Measurements from ENCODE around the gene FAM221B.

The FAM221B gene

DNA sequence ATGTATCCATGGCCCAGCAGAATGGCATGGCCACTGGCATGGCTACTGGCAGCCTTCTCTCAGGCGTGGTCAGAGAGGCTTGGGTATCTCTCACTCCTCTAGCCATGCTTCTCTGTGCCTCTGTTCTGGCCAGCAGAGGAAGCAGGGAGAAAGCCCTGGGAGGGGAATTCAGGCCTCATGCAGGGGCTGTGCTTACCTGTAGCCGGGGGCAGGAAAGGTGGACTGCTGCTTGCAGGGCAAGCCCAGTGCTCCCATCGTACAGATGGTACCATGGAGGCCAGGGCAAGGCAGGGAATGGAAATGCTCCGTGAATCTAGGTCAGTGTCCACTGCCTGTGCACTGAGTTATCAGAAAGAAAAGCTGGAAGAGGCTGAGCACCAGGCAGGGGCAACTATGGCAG, 39.0 kb upstream of the FAM221B start:
- no peak for DNase-seq (ENCODE audit: low read depth)
- TF ChIP-seq, protein P1, sequence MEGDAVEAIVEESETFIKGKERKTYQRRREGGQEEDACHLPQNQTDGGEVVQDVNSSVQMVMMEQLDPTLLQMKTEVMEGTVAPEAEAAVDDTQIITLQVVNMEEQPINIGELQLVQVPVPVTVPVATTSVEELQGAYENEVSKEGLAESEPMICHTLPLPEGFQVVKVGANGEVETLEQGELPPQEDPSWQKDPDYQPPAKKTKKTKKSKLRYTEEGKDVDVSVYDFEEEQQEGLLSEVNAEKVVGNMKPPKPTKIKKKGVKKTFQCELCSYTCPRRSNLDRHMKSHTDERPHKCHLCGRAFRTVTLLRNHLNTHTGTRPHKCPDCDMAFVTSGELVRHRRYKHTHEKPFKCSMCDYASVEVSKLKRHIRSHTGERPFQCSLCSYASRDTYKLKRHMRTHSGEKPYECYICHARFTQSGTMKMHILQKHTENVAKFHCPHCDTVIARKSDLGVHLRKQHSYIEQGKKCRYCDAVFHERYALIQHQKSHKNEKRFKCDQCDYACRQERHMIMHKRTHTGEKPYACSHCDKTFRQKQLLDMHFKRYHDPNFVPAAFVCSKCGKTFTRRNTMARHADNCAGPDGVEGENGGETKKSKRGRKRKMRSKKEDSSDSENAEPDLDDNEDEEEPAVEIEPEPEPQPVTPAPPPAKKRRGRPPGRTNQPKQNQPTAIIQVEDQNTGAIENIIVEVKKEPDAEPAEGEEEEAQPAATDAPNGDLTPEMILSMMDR (conservative IDR thresholded peaks at IDR 0.05; ENCODE audit: control insufficient read depth, insufficient read depth, low read depth, low read length): no peak
- no peak overlapping the region for H3K4me3 ChIP-seq (ENCODE audit: control insufficient read depth, low read depth, low read length)

DNA sequence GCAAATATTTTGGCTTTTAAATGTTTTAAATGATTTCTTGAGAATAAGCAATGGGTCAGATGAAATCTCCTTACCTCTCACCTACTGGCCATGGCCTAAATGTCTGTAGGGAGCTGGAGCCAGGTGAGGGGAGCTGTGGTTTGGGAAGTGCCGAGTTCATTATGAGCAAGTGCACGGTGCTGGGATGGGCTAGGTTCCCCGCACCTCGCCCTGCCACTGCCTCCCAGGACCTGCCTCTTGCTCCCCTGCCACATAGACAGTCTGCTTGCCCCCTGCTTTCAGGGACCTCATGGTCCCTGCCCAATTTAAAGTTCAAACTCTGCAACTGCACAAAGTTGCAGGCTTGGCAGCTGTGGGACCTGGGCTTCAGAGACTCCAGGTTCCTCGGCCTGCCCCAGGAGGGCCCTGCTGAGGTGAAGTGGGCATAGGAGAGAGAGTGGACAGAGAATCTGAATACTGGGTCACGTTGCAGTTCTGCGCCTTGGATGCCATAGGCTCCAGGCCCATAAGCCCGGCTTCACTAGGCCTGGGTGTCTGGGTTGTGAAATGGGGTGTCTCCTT, 36.2 kb upstream of the FAM221B start:
- TF ChIP-seq, protein P1 (conservative IDR thresholded peaks at IDR 0.05; ENCODE audit: control insufficient read depth, insufficient read depth, low read depth, low read length): no peak
- no peak for DNase-seq (ENCODE audit: low read depth)
- no peak overlapping the region for H3K4me3 ChIP-seq (ENCODE audit: control insufficient read depth, low read depth, low read length)

DNA sequence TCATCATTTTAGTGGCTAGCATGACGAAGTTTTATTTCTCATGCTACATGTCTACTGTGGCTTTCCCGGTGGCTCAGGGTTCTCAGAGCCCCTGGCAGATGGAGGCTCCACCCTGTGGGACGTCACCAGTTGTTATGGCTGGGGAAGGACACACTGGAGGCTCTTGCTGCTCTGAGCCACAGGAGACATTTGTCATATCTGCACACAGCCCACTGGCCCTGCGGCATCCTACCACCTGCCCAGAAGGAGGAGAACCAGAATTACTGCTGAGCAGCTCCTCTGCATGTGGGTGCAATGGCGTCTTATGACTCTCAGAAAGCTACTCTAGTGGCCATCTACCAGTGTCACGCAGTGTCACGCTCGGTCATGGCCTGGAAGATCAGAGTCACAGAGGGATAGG, 35.1 kb upstream of the FAM221B start:
- H3K4me3 ChIP-seq (ENCODE audit: control insufficient read depth, low read depth, low read length): no peak overlapping the region
- TF ChIP-seq, protein P1 (conservative IDR thresholded peaks at IDR 0.05; ENCODE audit: control insufficient read depth, insufficient read depth, low read depth, low read length): no peak
- DNase-seq (ENCODE audit: low read depth): no peak

DNA sequence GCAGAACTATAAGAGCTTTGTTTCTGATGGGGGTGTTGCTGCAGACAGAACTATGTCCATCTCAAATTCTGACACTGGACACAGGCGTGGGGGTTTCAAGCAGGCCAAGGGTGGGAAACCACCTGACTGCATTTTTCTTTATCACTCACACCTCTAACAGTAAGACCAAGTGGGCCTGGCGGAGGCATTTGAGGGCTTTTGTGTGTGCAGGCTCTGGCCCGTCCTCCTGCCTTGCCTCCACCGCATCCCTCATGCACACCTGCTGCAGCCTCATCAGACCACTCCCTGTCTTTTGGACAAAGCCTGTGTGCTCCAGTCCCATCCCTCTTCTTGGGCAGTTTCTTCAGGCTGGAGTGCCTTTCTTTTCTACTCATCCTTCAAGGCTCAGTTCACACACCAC, 33.8 kb upstream of the FAM221B start:
- no peak for DNase-seq (ENCODE audit: low read depth)
- TF ChIP-seq, protein P1 (conservative IDR thresholded peaks at IDR 0.05; ENCODE audit: control insufficient read depth, insufficient read depth, low read depth, low read length): no peak
- H3K4me3 ChIP-seq (ENCODE audit: control insufficient read depth, low read depth, low read length): no peak overlapping the region

DNA sequence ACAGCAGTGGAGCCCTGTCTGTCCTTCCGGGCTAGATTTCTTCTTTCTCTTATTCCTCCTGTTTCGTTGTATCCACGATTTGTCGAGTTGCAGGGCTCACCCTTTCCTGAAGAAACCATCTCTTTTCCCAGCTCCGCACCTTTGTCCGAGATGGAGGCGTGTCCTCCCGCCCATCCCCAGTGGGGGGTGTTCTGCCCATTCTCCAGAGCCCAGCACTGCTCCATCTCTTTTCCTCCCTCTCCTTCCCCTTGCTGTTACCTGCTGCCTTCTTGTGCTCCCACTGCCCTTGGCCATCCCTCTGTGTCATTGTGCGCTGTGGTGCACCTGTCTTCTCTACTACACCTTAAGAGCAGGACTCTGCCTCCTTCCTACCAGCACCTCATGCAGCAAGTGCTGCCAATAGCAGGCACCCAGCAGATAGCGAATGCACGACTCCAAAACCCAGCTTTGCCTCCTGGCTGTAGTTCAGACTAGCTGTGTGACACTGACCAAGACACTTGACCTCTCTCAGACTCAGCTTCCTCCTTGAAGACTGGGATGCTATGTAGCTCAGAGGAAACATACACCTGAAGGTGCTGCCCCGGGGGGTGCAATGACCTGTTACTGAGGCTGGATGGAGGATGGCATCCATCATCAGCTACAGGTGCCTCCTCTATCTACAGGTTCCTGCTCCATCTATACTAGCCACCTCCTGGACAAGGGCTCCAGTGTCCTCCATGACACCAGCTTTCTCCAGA, 32.8 kb upstream of the FAM221B start:
- TF ChIP-seq, protein P1 (conservative IDR thresholded peaks at IDR 0.05; ENCODE audit: control insufficient read depth, insufficient read depth, low read depth, low read length): no peak
- no peak overlapping the region for H3K4me3 ChIP-seq (ENCODE audit: control insufficient read depth, low read depth, low read length)
- DNase-seq (ENCODE audit: low read depth): no peak

DNA sequence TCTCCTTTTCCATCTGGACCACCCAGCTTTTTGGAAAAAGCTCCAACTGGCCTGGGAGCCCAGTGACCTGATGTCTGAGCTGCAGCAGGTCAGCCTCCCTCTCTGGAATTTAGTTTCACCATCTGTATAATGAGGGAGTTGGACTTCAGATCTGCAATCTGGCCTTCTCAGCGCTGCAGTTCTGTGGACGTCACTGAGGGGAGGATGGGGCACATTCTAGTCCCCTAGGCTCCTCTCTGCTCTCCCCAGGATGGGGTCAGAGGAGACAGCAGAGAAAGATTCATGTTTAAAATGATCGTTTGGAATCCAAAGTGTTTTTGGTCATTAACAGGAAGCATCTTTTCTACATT, 31.4 kb upstream of the FAM221B start:
- no peak overlapping the region for H3K4me3 ChIP-seq (ENCODE audit: control insufficient read depth, low read depth, low read length)
- no peak for DNase-seq (ENCODE audit: low read depth)
- TF ChIP-seq, protein P1 (conservative IDR thresholded peaks at IDR 0.05; ENCODE audit: control insufficient read depth, insufficient read depth, low read depth, low read length): no peak
